HepG2 (cell line): ENCODE data around the gene CA11. TPM values are rescaled to one million over a fixed set of nuclear protein-coding genes. Genes with fewer than 3 reads are reported as not detected.

Experiments used
- ATF7-NPFF ChIP-seq: sonication (generic); formaldehyde crosslinking; IDR thresholded peaks from 2 replicates; pipeline ENCODE4 v1.8.1; 2023; ENCODE audit warnings: mild to moderate bottlenecking, low read depth, missing genetic modification reagents, moderate library complexity
- CBX2 ChIP-seq, 2 experiments: fragments of 200-600 bp in 1 of 2; sonication (generic); formaldehyde crosslinking in 1 of 2; IDR thresholded peaks; 2 replicates each; pipeline versions ENCODE4 v1.7.0 to v1.8.1; 2018 to 2022; ENCODE audit warnings: low read depth in 2 of 2, low read length in 1 of 2, mild to moderate bottlenecking in 1 of 2, missing genetic modification reagents in 1 of 2
- FOXA3 ChIP-seq: IDR thresholded peaks from 2 replicates; pipeline ENCODE4 v1.6.1; 2016; ENCODE audit warnings: missing genetic modification reagents, missing compliant biosample characterization
- GATA4 ChIP-seq: sonication (generic); IDR thresholded peaks from 2 replicates; pipeline ENCODE4 v1.6.1; 2016; ENCODE audit warnings: antibody characterized with exemption, low read depth, borderline replicate concordance
- HNRNPL ChIP-seq: fragments of 200-400 bp; formaldehyde crosslinking; IDR thresholded peaks from 2 replicates; pipeline ENCODE4 v1.6.1; 2017; ENCODE audit warnings: mild to moderate bottlenecking, low read depth, low read length
- MIER3 ChIP-seq: IDR thresholded peaks from 2 replicates; pipeline ENCODE4 v1.6.1; 2016; ENCODE audit warnings: missing compliant biosample characterization, borderline replicate concordance
- MTA3 ChIP-seq: sonication (generic); formaldehyde crosslinking; IDR thresholded peaks from 2 replicates; pipeline ENCODE4 v1.4.0; 2020; ENCODE audit warnings: missing genetic modification reagents
- SIN3A ChIP-seq: IDR thresholded peaks from 2 replicates; pipeline ENCODE4 v1.6.1; 2011; ENCODE audit warnings: low read depth, mild to moderate bottlenecking, control low read depth, low read length, borderline replicate concordance
- TGIF2 ChIP-seq: IDR thresholded peaks from 2 replicates; pipeline ENCODE4 v1.6.1; 2016; ENCODE audit warnings: control low read depth, missing compliant biosample characterization
- ZBTB38 ChIP-seq: sonication (generic); formaldehyde crosslinking; IDR thresholded peaks from 2 replicates; pipeline ENCODE4 v1.5.1; 2020; ENCODE audit warnings: mild to moderate bottlenecking, missing genetic modification reagents
- ZNF143 ChIP-seq: sonication (generic); formaldehyde crosslinking; IDR thresholded peaks from 2 replicates; pipeline ENCODE4 v1.4.0; 2020; ENCODE audit warnings: missing genetic modification reagents
- ZNF256 ChIP-seq: sonication (generic); formaldehyde crosslinking; conservative IDR thresholded peaks from 2 replicates; pipeline ENCODE4 v1.4.0; 2020; ENCODE audit warnings: missing genetic modification reagents
- ZNF260 ChIP-seq: sonication (generic); formaldehyde crosslinking; IDR thresholded peaks from 2 replicates; pipeline ENCODE4 v1.4.0; 2020; ENCODE audit warnings: missing genetic modification reagents, low read depth, mild to moderate bottlenecking, borderline replicate concordance
- ZNF432 ChIP-seq: sonication (generic); formaldehyde crosslinking; IDR thresholded peaks from 2 replicates; pipeline ENCODE4 v1.5.0; 2020; ENCODE audit warnings: missing genetic modification reagents, mild to moderate bottlenecking, borderline replicate concordance
- ZNF44 ChIP-seq: sonication (generic); formaldehyde crosslinking; IDR thresholded peaks from 2 replicates; pipeline ENCODE4 v1.5.1; 2020; ENCODE audit warnings: mild to moderate bottlenecking, missing genetic modification reagents
- ZNF879 ChIP-seq: sonication (generic); formaldehyde crosslinking; IDR thresholded peaks from 2 replicates; pipeline ENCODE4 v1.8.1; 2023; ENCODE audit warnings: missing genetic modification reagents
- ZSCAN21 ChIP-seq: sonication (generic); formaldehyde crosslinking; IDR thresholded peaks from 2 replicates; pipeline ENCODE4 v1.8.0; 2022; ENCODE audit warnings: mild to moderate bottlenecking, missing genetic modification reagents, moderate library complexity, borderline replicate concordance
- polyA plus RNA-seq, 8 experiments: library from polyadenylated mRNA; depleted of rRNA in 3 of 8; stranded (reverse) in 7 of 8; unstranded in 1 of 8; fragments of >200 nt; fragmentation: Illumina TruSeq in 4 of 8; extraction: Trizol in 4 of 8; gene quantifications; 2 replicates each; pipeline versions ENCODE4 v1.2.1 to v1.2.3, GENCODE V29; 2011 to 2016; ENCODE audit warnings: low read depth in 4 of 8, missing spikeins in 1 of 8, mixed read lengths in 1 of 8; ENCODE audit not compliant: insufficient read depth in 1 of 8
- total RNA-seq, 5 experiments: library from RNA; depleted of rRNA; stranded (reverse); fragments of >200 nt; fragmentation: Illumina TruSeq; extraction: Trizol; gene quantifications; 2 replicates each; pipeline ENCODE4 v1.2.3, GENCODE V29; 2016; ENCODE audit warnings: low read depth in 1 of 5
- TF ChIP-seq, protein P1 (sequence below), 2 experiments: fragments of 450-650 bp in 1 of 2; sonication (generic) in 1 of 2; formaldehyde crosslinking in 1 of 2; IDR thresholded peaks; 2 replicates each; pipeline versions ENCODE4 v1.6.1 to v1.8.0; 2016 to 2022; ENCODE audit warnings: antibody characterized with exemption in 1 of 2, mild to moderate bottlenecking in 1 of 2, missing genetic modification reagents in 1 of 2
- TF ChIP-seq, protein P2 (sequence below): sonication (generic); formaldehyde crosslinking; IDR thresholded peaks from 2 replicates; pipeline ENCODE4 v1.8.0; 2022; ENCODE audit warnings: low read depth, missing genetic modification reagents

The CA11 gene
- total and polyA plus RNA-seq, 2 of the 13 experiments (the other 11 are each of a cell fraction or from before 2014, with no cell fraction given): 0.41 to 0.58 TPM

DNA sequence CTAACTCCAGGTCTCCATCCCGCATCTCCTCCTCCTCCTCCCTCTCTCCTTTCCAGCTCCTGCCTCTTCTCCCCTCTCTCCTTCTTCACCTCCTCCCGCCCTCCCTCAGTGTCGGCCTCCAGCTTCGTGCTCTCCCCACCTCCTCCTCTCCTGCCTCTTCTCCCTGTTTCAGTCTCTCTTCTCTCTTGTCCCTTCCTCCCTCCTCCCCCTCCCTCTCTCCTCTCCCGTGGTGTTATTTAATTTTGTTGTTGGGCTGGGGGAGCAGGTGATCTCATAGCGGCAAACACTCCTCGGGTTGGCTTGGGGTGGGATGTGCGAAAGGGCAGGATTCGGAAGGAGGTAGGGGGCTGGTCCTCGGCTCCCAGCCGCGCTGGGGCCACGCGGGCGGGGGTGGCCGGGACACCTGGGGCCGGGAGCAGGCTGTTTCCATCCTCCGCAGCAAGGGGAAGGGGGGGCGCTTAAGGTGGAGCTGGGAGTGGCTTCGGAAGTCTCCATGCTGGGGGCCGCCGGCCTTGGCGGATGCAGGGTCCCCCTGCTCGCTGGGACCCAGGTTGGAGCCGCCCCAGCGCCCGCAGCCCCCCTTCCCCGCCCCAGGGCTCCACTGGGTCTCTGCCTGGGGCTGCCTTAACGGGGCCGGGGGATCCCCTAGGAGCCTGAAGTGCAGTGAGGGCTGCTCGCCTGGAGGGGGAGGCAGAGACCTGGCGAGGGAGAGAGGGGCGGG lies at the start of gene CA11 (continued):
- TF ChIP-seq ZNF260 (CRISPR knock-in tag) (no peak), TGIF2 (CRISPR knock-in tag) (no peak), ZSCAN21 (no peak), ZNF256 (CRISPR knock-in tag) (no peak), ZNF879 (CRISPR knock-in tag) (no peak), ZNF432 (CRISPR knock-in tag) (no peak), ZNF44 (CRISPR knock-in tag) (no peak), GATA4 (no peak), MTA3 (CRISPR knock-in tag) (no peak), HNRNPL (no peak), CBX2 (IDR thresholded peaks at IDR 0.05; ENCODE audit: low read depth, low read length) (no peak), CBX2 (CRISPR knock-in tag; IDR thresholded peaks at IDR 0.05; ENCODE audit: low read depth) (no peak), ATF7-NPFF (no peak), SIN3A (no peak; the same call in 1 of the 2 replicates), MIER3 (CRISPR knock-in tag) (peak; percentile 50; the same call in 1 of the 2 replicates), ZBTB38 (no peak), FOXA3 (no peak), ZNF143 (CRISPR knock-in tag) (no peak)
- TF ChIP-seq, protein P1, sequence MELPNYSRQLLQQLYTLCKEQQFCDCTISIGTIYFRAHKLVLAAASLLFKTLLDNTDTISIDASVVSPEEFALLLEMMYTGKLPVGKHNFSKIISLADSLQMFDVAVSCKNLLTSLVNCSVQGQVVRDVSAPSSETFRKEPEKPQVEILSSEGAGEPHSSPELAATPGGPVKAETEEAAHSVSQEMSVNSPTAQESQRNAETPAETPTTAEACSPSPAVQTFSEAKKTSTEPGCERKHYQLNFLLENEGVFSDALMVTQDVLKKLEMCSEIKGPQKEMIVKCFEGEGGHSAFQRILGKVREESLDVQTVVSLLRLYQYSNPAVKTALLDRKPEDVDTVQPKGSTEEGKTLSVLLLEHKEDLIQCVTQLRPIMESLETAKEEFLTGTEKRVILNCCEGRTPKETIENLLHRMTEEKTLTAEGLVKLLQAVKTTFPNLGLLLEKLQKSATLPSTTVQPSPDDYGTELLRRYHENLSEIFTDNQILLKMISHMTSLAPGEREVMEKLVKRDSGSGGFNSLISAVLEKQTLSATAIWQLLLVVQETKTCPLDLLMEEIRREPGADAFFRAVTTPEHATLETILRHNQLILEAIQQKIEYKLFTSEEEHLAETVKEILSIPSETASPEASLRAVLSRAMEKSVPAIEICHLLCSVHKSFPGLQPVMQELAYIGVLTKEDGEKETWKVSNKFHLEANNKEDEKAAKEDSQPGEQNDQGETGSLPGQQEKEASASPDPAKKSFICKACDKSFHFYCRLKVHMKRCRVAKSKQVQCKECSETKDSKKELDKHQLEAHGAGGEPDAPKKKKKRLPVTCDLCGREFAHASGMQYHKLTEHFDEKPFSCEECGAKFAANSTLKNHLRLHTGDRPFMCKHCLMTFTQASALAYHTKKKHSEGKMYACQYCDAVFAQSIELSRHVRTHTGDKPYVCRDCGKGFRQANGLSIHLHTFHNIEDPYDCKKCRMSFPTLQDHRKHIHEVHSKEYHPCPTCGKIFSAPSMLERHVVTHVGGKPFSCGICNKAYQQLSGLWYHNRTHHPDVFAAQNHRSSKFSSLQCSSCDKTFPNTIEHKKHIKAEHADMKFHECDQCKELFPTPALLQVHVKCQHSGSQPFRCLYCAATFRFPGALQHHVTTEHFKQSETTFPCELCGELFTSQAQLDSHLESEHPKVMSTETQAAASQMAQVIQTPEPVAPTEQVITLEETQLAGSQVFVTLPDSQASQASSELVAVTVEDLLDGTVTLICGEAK (IDR thresholded peaks at IDR 0.05): no peak
- TF ChIP-seq, protein P1 (CRISPR knock-in tag; IDR thresholded peaks at IDR 0.05): no peak
- TF ChIP-seq, protein P2, sequence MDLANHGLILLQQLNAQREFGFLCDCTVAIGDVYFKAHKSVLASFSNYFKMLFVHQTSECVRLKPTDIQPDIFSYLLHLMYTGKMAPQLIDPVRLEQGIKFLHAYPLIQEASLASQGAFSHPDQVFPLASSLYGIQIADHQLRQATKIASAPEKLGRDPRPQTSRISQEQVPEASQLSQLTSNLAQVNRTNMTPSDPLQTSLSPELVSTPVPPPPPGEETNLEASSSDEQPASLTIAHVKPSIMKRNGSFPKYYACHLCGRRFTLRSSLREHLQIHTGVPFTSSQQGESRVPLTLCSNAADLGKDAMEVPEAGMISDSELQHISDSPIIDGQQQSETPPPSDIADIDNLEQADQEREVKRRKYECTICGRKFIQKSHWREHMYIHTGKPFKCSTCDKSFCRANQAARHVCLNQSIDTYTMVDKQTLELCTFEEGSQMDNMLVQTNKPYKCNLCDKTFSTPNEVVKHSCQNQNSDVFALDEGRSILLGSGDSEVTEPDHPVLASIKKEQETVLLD: no peak
